Stimulated activated CD8-positive, alpha-beta memory T cell treated with anti-CD3 and anti-CD28 coated beads, Interleukin-4, amount 100 ng/mL, for 48 hours (primary cell): ENCODE data around the gene TBC1D3H.
A peak's percentile ranks its signal among the peaks of the same experiment; 100 is the strongest.
"Not testable (repeated sequence)": the region's sequence is repeated elsewhere in the genome, so short reads cannot be mapped to it uniquely, and the experiment has no call there.

Experiments used
- DNase-seq: peaks from one replicate; pipeline ENCODE4 v3.0.0-alpha.2; 2020

Gene TBC1D3H

GRCh38 chr17:36388385-36389245 is at the start of gene TBC1D3H:
Gene TBC1D3H (minus strand): TSS chr17:36388435. CDS start chr17:36386895, 1,540 bp downstream.
- DNase-seq: peak; percentile 20

GRCh38 chr17:36428891-36429290 is 40.7 kb upstream of the TBC1D3H start:
- not testable (repeated sequence) for DNase-seq

- not testable (repeated sequence) for DNase-seq
Observed at GRCh38 chr17:36415180-36415941, 27.1 kb upstream of the TBC1D3H start.

GRCh38 chr17:36390943-36391645 is 2.9 kb upstream of the TBC1D3H start:
- not testable (repeated sequence) for DNase-seq

GRCh38 chr17:36375938-36376337 is 12.3 kb downstream of the TBC1D3H start:
- not testable (repeated sequence) for DNase-seq

GRCh38 chr17:36362496-36362895 is 25.7 kb downstream of the TBC1D3H start:
- not testable (repeated sequence) for DNase-seq
